IMR-90 (cell line): ENCODE data around the gene BUD23. TPM values are rescaled to one million over a fixed set of nuclear protein-coding genes. Genes with fewer than 3 reads are reported as not detected.

Experiments used
- ATAC-seq: fragments of 200-7000 bp; cut with Tn5 transposase; 2 replicates; pipeline ENCODE4 v1.9.1; 2020; ENCODE audit warnings: low read depth, mild to moderate bottlenecking, moderate library complexity
- BruUV-seq: library from RNA; stranded (reverse); fragments of 400-500 nt; replicated peaks from 2 replicates; lab custom pipeline; 2021; lab: Mats Ljungman, UMichigan
- CTCF ChIA-PET: fragments of 300-600 bp; formaldehyde crosslinking; extraction: SDS; loops from one replicate; lab custom pipeline; 2021; ENCODE audit warnings: antibody characterized with exemption; lab: Yijun Ruan, JAX
- POLR2A ChIA-PET: fragments of 300-600 bp; sonication (Branson Sonifier 250); formaldehyde crosslinking; loops from one replicate; lab custom pipeline; 2022; ENCODE audit warnings: antibody characterized with exemption; ENCODE audit not compliant: unreplicated experiment; lab: Charles Lee
- DNase-seq: peaks from one replicate; pipeline ENCODE4 v3.0.0; 2013
- H2AFZ ChIP-seq: replicated peaks from 2 replicates; pipeline ENCODE3; 2013; ENCODE audit warnings: low read length, mild to moderate bottlenecking; ENCODE audit not compliant: poor library complexity
- H2AK5ac ChIP-seq: 2 replicates; pipeline ENCODE4 v1.6.1; 2013; ENCODE audit warnings: low read depth, low read length, inconsistent platforms
- H2AK9ac ChIP-seq: replicated peaks from 2 replicates; pipeline ENCODE3; 2013; ENCODE audit warnings: mild to moderate bottlenecking, low read depth, low read length, moderate library complexity; ENCODE audit not compliant: poor library complexity
- H2BK120ac ChIP-seq: 2 replicates; pipeline ENCODE4 v1.6.1; 2013; ENCODE audit warnings: low read depth, low read length, inconsistent platforms
- H2BK15ac ChIP-seq: 3 replicates; pipeline ENCODE4 v1.6.1; 2013; ENCODE audit warnings: low read depth, low read length, inconsistent platforms
- H2BK20ac ChIP-seq: 2 replicates; pipeline ENCODE4 v1.6.1; 2013; ENCODE audit warnings: low read depth, mild to moderate bottlenecking, inconsistent platforms, low read length, moderate library complexity
- H2BK5ac ChIP-seq: 2 replicates; pipeline ENCODE4 v1.6.1; 2013; ENCODE audit warnings: mild to moderate bottlenecking, low read depth, low read length, inconsistent platforms; ENCODE audit not compliant: poor library complexity, severe bottlenecking
- H3K14ac ChIP-seq: replicated peaks from 2 replicates; pipeline ENCODE4 v1.6.1; 2013; ENCODE audit warnings: low read depth, low read length, inconsistent platforms
- H3K18ac ChIP-seq: 2 replicates; pipeline ENCODE4 v1.6.1; 2013; ENCODE audit warnings: low read depth, low read length, control low read depth
- H3K23ac ChIP-seq: 2 replicates; pipeline ENCODE4 v1.6.1; 2013; ENCODE audit warnings: low read depth, low read length, inconsistent platforms
- H3K27ac ChIP-seq: 2 replicates; pipeline ENCODE4 v1.5.1; 2013; ENCODE audit warnings: mild to moderate bottlenecking, control low read depth, low read length; ENCODE audit not compliant: insufficient read depth
- H3K27me3 ChIP-seq: 2 replicates; pipeline ENCODE4 v1.6.1; 2013; ENCODE audit warnings: low read length; ENCODE audit not compliant: control insufficient read depth, insufficient read depth
- H3K36me3 ChIP-seq: 2 replicates; pipeline ENCODE4 v1.6.1; 2013; ENCODE audit warnings: low read length, mixed read lengths; ENCODE audit not compliant: control insufficient read depth, insufficient read depth
- H3K4ac ChIP-seq: 2 replicates; pipeline ENCODE4 v1.6.1; 2013; ENCODE audit warnings: low read depth, low read length, inconsistent platforms
- H3K4me1 ChIP-seq: 2 replicates; pipeline ENCODE4 v1.6.1; 2013; ENCODE audit warnings: low read length, mixed read lengths; ENCODE audit not compliant: control insufficient read depth, insufficient read depth
- H3K4me2 ChIP-seq: 2 replicates; pipeline ENCODE4 v1.6.1; 2013; ENCODE audit warnings: low read depth, mild to moderate bottlenecking, control low read depth, low read length, moderate library complexity
- H3K4me3 ChIP-seq: 2 replicates; pipeline ENCODE4 v1.5.1; 2013; ENCODE audit warnings: low read depth, mild to moderate bottlenecking, control low read depth, low read length, moderate library complexity; ENCODE audit not compliant: insufficient read depth
- H3K56ac ChIP-seq: 2 replicates; pipeline ENCODE4 v1.6.1; 2013; ENCODE audit warnings: low read length, inconsistent platforms; ENCODE audit not compliant: insufficient read depth; ENCODE audit errors: extremely low read depth
- H3K79me1 ChIP-seq, 2 experiments: 2 replicates each; pipeline ENCODE4 v1.6.1; 2013; ENCODE audit warnings: low read length in 2 of 2, inconsistent platforms in 1 of 2, low read depth in 1 of 2
- H3K9ac ChIP-seq: 2 replicates; pipeline ENCODE4 v1.6.1; 2013; ENCODE audit warnings: low read depth, low read length, control low read depth
- H3K9me1 ChIP-seq: 2 replicates; pipeline ENCODE4 v1.6.1; 2013; ENCODE audit warnings: low read length, inconsistent platforms; ENCODE audit not compliant: insufficient read depth
- H3K9me3 ChIP-seq: 2 replicates; pipeline ENCODE4 v1.6.1; 2013; ENCODE audit warnings: low read length; ENCODE audit not compliant: control insufficient read depth, insufficient read depth
- H4K20me1 ChIP-seq: 2 replicates; pipeline ENCODE4 v1.6.1; 2013; ENCODE audit warnings: low read length, inconsistent platforms; ENCODE audit not compliant: insufficient read depth
- H4K5ac ChIP-seq: 2 replicates; pipeline ENCODE4 v1.6.1; 2013; ENCODE audit warnings: mild to moderate bottlenecking, low read depth, low read length, control low read depth
- H4K8ac ChIP-seq, 2 experiments: 2 replicates each; pipeline ENCODE4 v1.6.1; 2013; ENCODE audit warnings: low read depth in 2 of 2, low read length in 2 of 2, control low read depth in 1 of 2, inconsistent platforms in 1 of 2
- H4K91ac ChIP-seq: 2 replicates; pipeline ENCODE4 v1.6.1; 2013; ENCODE audit warnings: low read depth, low read length, inconsistent platforms; ENCODE audit not compliant: insufficient read depth
- BHLHE40 ChIP-seq: fragments of 150-350 bp; IDR thresholded peaks from 2 replicates; pipeline ENCODE4 v1.6.1; 2016; ENCODE audit warnings: mild to moderate bottlenecking, low read depth, low read length
- CEBPB ChIP-seq: IDR thresholded peaks from 2 replicates; pipeline ENCODE4 v1.6.1; 2012; ENCODE audit warnings: low read depth, low read length, improper control_type of control experiment
- FOS ChIP-seq: fragments of 150-350 bp; IDR thresholded peaks from 2 replicates; pipeline ENCODE4 v1.6.1; 2016; ENCODE audit warnings: low read depth, low read length
- MXI1 ChIP-seq: IDR thresholded peaks from 2 replicates; pipeline ENCODE4 v1.6.1; 2012; ENCODE audit warnings: low read depth, mild to moderate bottlenecking, low read length, moderate library complexity, borderline replicate concordance
- POLR2A ChIP-seq: IDR thresholded peaks from 2 replicates; pipeline ENCODE4 v1.6.1; 2012; ENCODE audit warnings: mild to moderate bottlenecking, low read depth, low read length
- WGBS, 2 experiments: methylation state at CpG; one replicate each; pipeline versions ENCODE4 v1.1.5 to v1.1.7; 2013; ENCODE audit warnings: missing lambda C conversion rate in 2 of 2; ENCODE audit not compliant: insufficient read length in 1 of 2; ENCODE audit errors: extremely low coverage in 2 of 2; 5-methylcytosine and 5-hydroxymethylcytosine counted together
- dilution Hi-C: fragments of 300-500 bp; cut with HindIII; formaldehyde crosslinking; loops from one replicate; pipeline ENCODE4 v1.14.3; 2018; ENCODE audit warnings: low sequenced_read_pairs; ENCODE audit not compliant: unreplicated experiment
- in situ Hi-C: fragments of 300-500 bp; cut with MboI; formaldehyde crosslinking; loops from 3 replicates; pipeline ENCODE4 v1.14.3; 2019; ENCODE audit warnings: low sequenced_read_pairs, inconsistent platforms, mixed read lengths
- intact Hi-C: fragments of 100-400 bp; cut with micrococcal nuclease; formaldehyde crosslinking; loops from 2 replicates; pipeline ENCODE4 v1.10.0; 2022
- polyA plus RNA-seq, 3 experiments: library from polyadenylated mRNA; depleted of rRNA; stranded (reverse); fragments of >200 nt; gene quantifications; 2 replicates each; pipeline ENCODE4 v1.2.3, GENCODE V29; 2012; ENCODE audit warnings: low replicate concordance in 1 of 3
- total RNA-seq: library from RNA; depleted of rRNA; stranded (reverse); fragments of >200 nt; gene quantifications from 2 replicates; pipeline ENCODE4 v1.2.3, GENCODE V29; 2012
- TF ChIP-seq, protein P1 (sequence below): fragments of 150-350 bp; IDR thresholded peaks from 2 replicates; pipeline ENCODE4 v1.6.1; 2017; ENCODE audit warnings: mild to moderate bottlenecking, antibody characterized with exemption, low read length, low read depth
- TF ChIP-seq, protein P2 (sequence below): fragments of 150-350 bp; IDR thresholded peaks from 2 replicates; pipeline ENCODE4 v1.6.1; 2016; ENCODE audit warnings: low read depth, mild to moderate bottlenecking, low read length, moderate library complexity, borderline replicate concordance

Gene BUD23
- total and polyA plus RNA-seq, 2 of the 4 experiments (the other 2 are of a cell fraction), result 35.7 to 65.2 TPM

DNA sequence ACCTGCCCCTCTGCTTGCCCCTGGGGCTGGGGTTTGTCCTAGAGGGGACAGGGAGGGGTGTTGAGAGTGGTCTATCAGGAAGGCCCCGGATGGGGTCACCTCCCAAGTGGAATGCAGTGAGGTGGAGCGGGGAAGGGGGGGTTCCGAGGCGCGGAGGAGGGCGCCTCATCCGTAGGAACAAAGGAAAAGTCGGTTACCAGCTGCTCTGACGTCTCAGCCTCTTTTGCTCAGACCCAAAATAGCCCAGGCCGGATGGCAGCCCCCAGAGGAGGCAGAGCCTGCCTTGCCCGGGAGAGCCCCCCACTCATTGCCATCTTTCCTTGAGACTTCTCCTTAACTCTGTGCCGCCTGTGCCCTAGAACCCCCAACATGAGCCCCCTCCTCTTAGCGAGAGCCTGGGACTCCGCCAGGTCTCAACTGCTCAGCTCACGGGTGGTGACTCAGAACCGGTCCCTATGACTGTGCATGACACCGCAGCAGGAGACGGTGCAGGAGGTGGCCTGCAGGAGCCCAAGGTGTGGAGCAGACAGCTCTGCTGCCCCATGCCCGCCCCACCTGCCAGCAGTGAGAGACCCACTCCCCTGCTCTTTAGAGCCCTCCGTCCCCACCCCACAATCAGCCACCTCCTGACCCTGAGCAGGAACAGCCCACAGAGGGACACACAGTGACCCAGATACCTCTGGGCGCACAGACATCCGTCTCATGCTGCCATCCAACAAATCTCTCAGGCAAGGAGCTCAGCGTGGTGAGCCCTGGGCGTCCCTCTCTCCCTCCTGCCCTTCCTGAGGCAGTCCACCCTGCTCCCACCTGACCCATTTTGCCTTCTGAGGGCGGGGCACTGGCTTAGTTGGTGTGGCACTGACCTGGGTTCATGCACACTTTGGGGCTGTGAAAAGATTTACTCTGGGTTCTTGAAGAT, 23.0 kb downstream of the BUD23 start:
- in situ Hi-C loops (no loop called here), intact Hi-C loops (no loop called here), dilution Hi-C loops (no loop called here)
- Histone ChIP-seq H3K9me3 (no peaks in the 10 kb centered on the region), H4K20me1 (peaks cover 71% of the 10 kb centered on the region), H3K27ac (no peak overlapping the region), H3K27me3 (no peaks in the 10 kb centered on the region), H2AFZ (peak overlapping the region; percentile 14), H3K18ac (no peak overlapping the region), H3K4me3 (no peak overlapping the region), H2BK15ac (no peak overlapping the region), H3K4ac (no peak overlapping the region; the same call in 1 of the 2 replicates), H2AK9ac (peak overlapping the region; percentile 79), H3K79me1 (peaks cover 12 to 59% of the 10 kb centered on the region in 2 experiments), H3K4me2 (no peak overlapping the region), H4K8ac (no peak overlapping the region), H3K36me3 (peaks cover 33% of the 10 kb centered on the region), H3K4me1 (peaks cover 8% of the 10 kb centered on the region), H3K23ac (no peak overlapping the region), H2BK120ac (no peak overlapping the region), H3K9me1 (peaks cover 9% of the 10 kb centered on the region; the same call in 1 of the 2 replicates), H2BK20ac (no peak overlapping the region), H3K56ac (no peak overlapping the region), H2BK5ac (no peak overlapping the region), H4K91ac (no peak overlapping the region), H2AK5ac (no peak overlapping the region), H4K5ac (no peak overlapping the region), H3K9ac (no peak overlapping the region), H3K14ac (no peak overlapping the region)
- ATAC-seq, result peak; percentile 24; the same call in 1 of the 2 replicates
- TF ChIP-seq POLR2A (no peak), MXI1 (no peak), FOS (0 out of 2 replicates have a peak, but pooled peaks have one; percentile 23), BHLHE40 (0 out of 2 replicates have a peak, but pooled peaks have one; percentile 27), CEBPB (no peak)
- TF ChIP-seq, protein P1, sequence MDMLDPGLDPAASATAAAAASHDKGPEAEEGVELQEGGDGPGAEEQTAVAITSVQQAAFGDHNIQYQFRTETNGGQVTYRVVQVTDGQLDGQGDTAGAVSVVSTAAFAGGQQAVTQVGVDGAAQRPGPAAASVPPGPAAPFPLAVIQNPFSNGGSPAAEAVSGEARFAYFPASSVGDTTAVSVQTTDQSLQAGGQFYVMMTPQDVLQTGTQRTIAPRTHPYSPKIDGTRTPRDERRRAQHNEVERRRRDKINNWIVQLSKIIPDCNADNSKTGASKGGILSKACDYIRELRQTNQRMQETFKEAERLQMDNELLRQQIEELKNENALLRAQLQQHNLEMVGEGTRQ, result no peak
- TF ChIP-seq, protein P2, sequence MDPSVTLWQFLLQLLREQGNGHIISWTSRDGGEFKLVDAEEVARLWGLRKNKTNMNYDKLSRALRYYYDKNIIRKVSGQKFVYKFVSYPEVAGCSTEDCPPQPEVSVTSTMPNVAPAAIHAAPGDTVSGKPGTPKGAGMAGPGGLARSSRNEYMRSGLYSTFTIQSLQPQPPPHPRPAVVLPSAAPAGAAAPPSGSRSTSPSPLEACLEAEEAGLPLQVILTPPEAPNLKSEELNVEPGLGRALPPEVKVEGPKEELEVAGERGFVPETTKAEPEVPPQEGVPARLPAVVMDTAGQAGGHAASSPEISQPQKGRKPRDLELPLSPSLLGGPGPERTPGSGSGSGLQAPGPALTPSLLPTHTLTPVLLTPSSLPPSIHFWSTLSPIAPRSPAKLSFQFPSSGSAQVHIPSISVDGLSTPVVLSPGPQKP, result no peak
- POLR2A ChIA-PET, result no interaction called here
- WGBS, 2 experiments, result 57% methylated on average over 9 of the region's 25 CpGs; no CpG with 5 or more reads in 1 of the 2 experiments
- no TSS peak for BruUV-seq
- CTCF ChIA-PET, result no interaction called here
- DNase-seq, result peak; percentile 52
